HL-60/S4 (cell line): ENCODE measurements around the gene CD58.

Experiments used
- in situ Hi-C: fragments of 300-500 bp; cut with MboI; formaldehyde crosslinking; loops from 2 replicates; pipeline ENCODE4 v1.14.3; 2022; ENCODE audit warnings: low sequenced_read_pairs

Gene CD58

GRCh38 chr1:116514708-116515525 lies 55.9 kb downstream of the CD58 start:
- in situ Hi-C loops, result no loop called here

GRCh38 chr1:116513956-116514355 lies 56.9 kb downstream of the CD58 start:
- in situ Hi-C loops, result no loop called here

GRCh38 chr1:116511459-116512019 lies 59.3 kb downstream of the CD58 start:
- in situ Hi-C loops, result no loop called here

- in situ Hi-C loops, result no loop called here
These were observed 60.5 kb downstream of the CD58 start for GRCh38 chr1:116510361-116510760.

- in situ Hi-C loops, result no loop called here
These were observed 61.5 kb downstream of the CD58 start for GRCh38 chr1:116508984-116509980.

- in situ Hi-C loops, result no loop called here
These were observed 62.5 kb downstream of the CD58 start for GRCh38 chr1:116508085-116508983.

- in situ Hi-C loops, result no loop called here
These were observed 63.2 kb downstream of the CD58 start for GRCh38 chr1:116507631-116508030.

- in situ Hi-C loops, result no loop called here
These were observed 64.5 kb downstream of the CD58 start for GRCh38 chr1:116506132-116507004.

- in situ Hi-C loops, result no loop called here
These were observed 66.3 kb downstream of the CD58 start for GRCh38 chr1:116504308-116505156.

- in situ Hi-C loops, result no loop called here
These were observed 67.1 kb downstream of the CD58 start for GRCh38 chr1:116503546-116504307.

- in situ Hi-C loops, result no loop called here
These were observed 68.0 kb downstream of the CD58 start for GRCh38 chr1:116502671-116503314.

- in situ Hi-C loops, result no loop called here
These were observed 69.0 kb downstream of the CD58 start for GRCh38 chr1:116501870-116502244.

- in situ Hi-C loops, result no loop called here
These were observed 69.5 kb downstream of the CD58 start for GRCh38 chr1:116501125-116501869.

- in situ Hi-C loops, result no loop called here
These were observed 71.8 kb downstream of the CD58 start for GRCh38 chr1:116498789-116499628.

- in situ Hi-C loops, result no loop called here
These were observed 73.2 kb downstream of the CD58 start for GRCh38 chr1:116497656-116498055.

- in situ Hi-C loops, result no loop called here
These were observed 73.9 kb downstream of the CD58 start for GRCh38 chr1:116496898-116497297.
